ENCODE results near the gene RYR2.
"Not testable (repeated sequence)": the region's sequence is repeated elsewhere in the genome, so short reads cannot be mapped to it uniquely, and the experiment has no call there.

The RYR2 gene

DNA sequence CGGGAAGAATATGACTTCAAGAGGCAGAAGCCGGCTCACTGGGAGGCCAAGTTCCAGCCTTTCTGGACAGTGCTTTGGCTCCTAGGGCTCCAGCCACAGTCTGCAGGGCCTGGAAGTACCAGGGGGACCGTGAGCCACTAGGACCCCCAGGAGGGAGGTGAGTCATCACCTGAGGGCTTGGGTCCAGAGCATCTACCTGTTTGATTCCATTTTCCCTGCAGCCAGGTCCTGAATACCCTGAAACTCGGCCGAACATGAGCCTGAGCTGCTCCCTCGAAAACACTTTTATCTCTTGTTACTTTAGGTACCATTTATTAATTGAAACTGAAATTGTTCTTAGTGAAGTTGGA, 164.1 kb downstream of the RYR2 start:
- DNase-seq = no peak

DNA sequence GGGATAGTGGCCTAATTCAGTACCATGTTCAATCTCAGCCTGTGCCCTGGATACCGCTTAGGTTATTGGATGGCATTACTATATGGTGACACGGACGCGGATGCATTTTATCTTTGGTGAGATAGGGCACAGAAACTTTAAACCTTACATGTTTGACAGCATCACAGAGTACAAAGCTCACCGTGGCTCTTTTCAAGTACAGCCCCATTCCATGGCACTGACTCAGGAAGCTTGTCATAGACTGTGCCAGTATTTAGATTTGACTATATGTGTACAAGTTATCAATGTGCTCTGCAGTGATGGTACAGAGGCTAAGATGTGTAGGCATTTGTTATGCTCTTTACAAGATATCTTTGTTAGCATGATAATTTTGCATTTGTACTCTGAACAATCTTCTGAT, 169.0 kb downstream of the RYR2 start:
- no peak for DNase-seq

DNA sequence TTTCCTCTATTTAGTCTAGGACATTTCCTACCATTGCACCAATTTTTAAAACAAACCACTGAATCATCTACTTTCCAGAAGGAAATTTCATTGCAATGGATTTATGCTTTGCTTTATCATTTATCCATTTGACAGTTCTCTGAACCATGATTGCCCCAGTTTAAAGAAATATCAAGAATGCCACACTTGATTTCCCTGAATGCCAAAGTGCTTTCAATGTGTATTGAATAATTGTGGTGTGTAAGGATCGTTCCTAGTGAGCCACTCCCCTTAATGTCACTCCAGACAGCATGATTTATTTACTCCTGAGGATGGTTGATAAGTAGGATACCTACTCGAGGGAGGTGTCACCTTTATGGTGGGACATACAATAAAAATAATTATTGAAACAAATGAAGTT, 169.6 kb downstream of the RYR2 start:
- no peak for DNase-seq

DNA sequence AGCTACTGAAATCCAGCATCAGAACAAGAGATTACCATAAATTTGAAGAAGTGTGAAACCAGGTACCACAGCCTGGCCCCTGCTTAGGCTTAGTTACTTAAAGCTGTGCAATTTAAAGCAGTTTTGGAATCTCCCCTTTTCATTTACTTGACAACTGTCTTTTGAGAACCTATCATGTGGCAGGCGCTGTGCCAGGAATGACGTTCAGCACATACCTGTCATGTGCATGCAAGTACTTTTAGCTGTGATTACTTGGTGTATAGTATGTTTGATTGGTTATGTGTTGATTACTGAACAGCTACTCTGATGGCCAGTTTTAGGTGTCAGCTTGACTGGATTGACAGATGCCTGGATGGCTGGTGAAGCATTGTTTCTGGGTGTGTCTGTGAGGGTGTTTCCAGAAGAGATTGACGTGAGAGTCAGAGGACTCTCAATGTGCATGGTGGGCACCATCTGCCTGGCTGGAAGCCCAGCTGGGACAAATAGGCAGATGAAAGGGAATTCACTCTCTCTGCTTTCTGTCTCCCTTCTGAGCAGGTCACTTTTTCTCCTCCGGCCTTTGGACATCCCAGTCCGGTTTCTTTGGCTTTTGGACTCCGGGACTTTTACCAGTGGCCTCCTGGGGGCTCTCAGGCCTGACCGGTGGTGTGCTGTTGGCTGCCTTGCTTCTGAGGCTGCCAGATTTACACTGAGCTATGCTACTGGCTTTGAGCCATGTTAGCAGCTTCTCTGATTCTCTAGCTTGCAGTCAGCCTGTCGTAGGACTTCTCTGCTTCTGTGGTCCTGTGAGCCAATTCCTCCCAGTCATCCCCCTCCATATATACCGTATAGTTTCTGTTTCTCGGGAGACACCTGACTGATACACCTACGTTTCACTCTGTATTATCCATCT, 178.0 kb downstream of the RYR2 start:
- no peak for DNase-seq

DNA sequence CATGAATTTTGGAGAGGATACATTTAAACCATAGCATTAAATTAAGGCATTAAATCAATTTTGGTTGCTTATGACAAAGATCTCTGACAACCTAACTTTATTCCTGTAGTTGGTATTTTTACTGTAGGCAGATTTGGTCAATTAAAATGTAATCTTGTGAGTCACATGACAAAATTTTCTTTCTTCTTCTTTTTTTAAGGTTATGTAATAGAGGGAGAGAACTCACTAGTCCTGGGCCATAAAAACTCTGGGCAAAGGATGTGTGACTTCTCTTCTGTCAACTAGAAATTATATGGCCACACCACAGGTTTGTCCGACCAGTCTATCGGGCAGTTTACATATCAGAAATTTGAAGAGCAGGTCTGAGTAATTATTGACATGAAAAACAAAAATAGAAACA, 181.4 kb downstream of the RYR2 start:
- no peak for DNase-seq

DNA sequence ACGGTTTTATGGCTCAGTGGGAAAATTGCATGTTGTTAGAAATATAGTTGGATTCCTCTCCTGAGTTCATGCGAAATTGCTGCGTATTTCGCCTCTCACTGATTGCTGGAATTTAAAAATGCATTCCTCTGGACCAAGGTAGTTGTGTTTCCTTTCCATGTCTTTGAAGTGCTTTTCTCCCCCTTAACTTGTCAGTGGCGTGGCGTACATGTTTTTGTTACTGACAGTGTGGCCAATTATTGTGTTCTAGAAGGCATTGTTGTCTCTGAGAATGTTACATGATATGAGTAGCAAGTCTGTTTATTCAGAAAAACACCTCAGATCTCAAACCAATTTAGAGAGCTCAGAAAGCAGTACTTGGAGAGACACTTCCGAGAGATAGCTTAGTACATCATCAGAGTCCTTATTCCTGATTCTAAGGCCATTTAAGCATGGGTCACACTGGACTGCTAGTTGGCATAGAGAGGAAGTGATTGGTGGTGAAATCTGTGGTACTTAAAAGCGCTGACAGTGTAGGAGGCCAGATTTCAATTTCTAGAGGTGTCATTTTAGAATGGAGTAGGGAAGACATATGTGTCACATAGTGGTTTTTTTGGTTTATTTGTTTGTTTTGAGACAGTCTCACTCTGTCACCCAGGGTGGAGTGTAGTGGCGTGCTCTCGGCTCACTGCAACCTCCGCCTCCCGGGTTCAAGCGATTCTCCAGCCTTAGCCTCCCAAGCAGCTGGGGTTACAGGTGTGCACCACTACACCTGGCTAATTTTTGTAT, 184.4 kb downstream of the RYR2 start:
- DNase-seq = no peak

DNA sequence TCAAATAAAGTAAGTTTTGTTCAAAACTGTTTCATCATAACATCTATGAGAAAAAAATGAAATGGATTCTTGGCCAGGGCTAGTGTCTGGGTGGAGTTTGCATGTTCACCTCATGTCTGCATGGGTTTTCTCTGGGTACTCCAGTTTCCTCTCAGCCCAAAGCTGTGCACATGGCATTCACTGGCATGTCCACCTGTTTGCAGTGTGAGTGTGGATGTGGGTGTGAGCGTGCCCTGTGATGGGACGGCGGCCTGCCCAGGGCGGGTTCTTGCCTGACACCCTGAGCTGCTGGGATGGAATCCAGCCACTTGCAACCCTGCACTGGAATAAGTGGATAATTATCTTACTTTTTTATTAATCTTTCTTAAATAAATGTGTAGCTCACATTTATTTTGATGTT, 185.5 kb downstream of the RYR2 start:
- no peak for DNase-seq

DNA sequence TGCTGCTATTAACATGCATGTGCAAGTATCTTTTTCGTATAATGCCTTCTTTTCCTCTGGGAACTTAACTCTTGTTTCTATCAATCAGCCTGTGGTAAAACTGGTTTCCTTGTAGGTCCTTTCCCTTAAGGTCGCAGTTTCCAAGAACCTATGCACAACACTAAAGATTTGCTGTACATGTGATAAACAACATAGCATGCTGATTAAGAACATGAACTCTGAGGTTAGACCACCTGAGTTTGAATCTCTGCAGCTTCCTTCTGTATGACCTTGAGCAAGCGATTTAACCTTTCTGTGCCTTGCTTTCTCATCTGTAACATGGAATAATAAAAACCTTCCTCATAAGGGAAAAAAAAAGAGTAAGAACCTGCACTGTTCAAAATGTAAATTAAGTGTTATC, 186.4 kb downstream of the RYR2 start:
- no peak for DNase-seq

DNA sequence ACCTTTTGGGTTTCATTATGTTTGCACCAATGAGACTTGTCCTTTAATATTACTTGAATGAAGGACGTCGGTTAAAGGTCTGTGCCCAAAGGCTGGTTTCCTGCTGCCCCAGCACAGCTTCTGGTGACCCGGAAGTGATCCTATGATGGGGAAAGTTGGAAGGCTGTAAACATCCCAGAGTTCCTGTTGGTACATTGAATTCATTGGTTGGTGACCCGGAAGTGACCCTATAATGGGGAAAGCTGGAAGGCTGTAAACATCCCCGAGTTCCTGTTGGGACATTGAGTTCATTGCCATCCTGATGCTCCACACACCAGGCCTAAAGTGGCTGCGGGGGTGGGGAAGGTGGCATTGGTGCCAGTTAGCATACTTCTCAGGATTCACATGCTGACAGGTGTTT, 187.3 kb downstream of the RYR2 start:
- DNase-seq = no peak

DNA sequence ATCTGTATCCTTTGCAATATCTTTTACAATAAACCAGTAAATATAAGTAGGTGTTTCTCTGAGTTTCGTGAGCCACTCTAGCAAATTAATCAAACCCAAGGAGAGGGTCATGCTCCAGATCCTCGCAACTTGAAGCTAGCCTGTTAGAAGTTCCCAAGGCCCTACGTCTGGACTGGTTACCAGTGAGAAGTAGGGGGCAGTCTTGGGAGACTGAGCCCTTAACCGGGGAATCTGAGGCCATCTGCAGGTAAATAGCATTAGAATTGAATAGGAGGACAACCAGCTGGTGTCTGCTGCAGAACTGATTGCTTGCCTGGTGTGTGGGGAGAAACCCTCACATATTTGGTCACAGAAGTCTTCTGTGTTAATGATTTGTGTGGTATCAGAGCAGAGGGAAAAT, 190.5 kb downstream of the RYR2 start:
- no peak for DNase-seq

DNA sequence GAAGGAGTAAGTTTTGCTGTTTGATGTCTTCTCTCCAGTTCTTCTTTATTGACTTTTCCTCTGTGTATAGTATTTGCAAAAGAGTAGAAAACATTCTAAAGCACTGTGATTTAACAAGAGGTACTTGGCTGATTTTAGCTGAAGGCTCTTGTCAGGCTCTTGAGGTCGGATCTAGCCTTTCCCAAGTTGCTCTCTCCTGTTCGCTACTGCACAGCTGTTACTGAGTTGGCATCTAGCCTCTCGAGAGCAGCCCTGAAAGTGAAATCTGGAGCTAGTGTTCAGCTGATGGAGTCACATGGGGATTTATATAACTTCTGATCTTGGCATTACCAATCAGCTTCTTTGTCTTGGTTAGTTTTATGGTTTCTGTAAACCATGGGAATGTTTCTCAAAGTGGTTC, 193.1 kb downstream of the RYR2 start:
- DNase-seq = no peak

DNA sequence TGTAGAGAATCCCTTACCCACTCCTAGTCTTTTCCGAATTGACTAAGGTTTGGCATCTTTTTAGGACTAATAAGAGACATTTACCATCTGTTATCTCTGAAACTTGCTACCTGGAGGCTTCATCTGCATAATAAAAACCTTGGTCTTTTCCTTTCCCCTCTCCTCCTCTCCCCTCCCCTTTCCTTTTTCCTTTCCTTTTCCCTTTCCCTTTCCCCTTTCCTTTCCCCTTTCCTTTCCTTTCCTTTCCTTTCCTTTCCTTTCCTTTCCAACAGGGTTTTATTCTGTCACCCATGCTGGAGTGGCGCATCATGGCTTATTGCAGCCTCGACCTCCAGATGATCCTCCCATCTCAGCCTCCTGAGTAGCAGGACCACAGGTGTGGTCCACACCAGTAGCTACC, 195.7 kb downstream of the RYR2 start:
- DNase-seq = no peak

DNA sequence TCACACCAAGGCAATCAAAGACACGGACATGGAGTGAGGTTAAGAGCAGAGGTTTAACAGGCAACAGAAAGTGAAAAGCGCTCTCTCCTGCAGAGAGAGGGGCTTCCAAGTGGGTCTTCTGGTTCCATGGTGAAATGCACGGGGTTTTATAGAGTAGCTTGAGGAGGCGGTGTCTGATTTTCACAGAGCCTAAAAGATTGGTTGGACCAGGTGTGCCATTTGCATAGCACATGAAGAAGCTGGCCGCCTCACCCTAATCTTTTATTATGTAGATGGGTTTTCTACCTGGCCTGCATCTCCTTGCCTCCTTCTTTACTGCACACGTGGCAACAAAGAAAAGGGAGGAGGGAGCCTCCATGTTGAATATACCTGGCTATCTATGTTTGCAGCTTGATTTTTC, 197.3 kb downstream of the RYR2 start:
- no peak for DNase-seq

DNA sequence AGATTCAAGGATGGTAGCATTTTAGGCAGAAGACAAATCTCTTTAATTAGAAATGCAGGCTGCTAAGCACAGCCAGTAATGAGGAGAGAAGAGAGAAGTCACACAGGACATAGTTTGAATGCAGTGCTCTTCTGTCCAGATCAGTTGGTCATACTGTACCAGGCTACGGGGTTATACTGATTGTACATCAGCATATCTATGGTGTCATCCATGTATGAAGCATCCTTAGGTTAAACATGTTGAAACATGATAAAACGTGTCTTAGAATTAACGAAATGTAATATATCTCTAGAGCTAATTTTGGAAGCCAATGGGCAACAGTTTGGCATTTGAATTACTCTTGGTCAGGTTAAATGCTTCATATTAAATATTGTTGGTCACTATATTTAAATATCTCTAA, 199.1 kb downstream of the RYR2 start:
- DNase-seq = no peak

DNA sequence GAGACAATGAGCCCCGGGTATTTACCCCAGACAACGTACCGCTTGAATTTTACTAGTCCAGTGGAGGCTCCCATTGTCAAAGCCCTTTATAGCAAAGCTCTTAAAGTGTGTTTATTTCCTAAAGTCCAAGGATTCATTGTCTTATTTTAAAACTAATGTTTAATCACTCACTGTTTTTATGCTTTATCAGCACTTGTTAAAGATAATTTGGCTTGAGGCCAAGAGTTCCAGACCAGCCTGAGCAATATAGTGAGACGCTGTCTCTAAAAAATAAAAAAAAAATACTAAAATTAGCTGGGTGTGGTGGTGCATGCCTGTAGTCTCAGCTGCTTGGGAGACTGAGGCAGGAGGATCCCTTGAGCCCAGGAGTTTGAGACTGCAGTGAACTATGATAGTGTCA, 202.8 kb downstream of the RYR2 start:
- no peak for DNase-seq

DNA sequence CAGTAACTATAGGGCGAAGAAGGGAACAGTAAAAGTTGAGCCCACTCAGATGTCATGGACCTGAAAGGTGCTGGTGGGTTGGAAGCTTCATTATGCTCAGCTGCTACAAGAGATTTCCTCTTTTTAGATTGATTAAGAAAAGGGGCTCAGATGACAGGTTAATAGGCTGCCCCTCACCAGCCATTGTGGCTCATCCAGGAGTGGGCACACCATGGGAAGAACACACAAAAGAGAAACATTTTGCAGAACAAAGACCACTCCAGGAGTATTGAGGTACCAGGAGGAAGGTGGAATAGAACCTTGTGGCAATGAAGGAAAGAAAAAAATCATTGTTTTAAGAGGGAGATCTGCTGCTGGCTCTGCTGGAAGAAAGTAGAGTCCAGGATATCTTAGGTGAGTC, 205.5 kb downstream of the RYR2 start:
- DNase-seq = no peak

DNA sequence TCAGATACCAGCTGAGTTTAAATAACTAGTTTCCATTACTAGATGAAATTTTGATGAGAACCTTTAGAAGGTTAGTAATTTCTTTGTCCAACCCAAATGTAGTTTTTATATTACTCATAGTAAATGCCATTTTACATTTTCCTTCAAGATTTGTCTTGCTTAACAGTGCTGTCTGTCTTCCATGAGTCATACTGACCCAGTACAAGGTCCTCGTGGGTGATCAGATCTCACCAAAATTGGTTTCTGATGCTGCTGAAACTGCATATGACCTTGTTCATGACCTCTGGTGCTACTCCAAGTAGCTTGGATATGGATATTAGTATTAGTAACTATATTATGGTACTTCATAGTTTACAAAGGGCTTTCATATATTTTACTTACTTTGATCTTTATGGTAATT, 207.1 kb downstream of the RYR2 start:
- DNase-seq = no peak

DNA sequence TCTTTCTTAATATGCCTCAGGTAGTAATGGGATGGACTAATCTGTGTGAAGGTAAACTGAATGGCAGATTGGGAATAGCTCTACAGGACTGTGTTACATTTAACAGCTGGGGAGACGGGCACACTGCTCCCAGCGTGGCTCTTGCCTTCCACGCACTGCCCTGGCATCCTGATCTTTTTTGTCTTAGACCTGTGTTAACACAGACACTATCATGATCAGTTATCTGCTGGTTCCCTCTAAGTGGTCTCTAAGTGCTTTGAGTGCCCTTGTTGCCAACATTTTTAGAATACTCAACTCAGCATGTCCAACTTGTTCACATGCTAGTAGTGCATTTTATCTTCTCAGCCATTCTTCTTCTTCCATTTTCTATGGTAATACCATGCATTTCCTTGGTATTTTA, 208.1 kb downstream of the RYR2 start:
- no peak for DNase-seq

DNA sequence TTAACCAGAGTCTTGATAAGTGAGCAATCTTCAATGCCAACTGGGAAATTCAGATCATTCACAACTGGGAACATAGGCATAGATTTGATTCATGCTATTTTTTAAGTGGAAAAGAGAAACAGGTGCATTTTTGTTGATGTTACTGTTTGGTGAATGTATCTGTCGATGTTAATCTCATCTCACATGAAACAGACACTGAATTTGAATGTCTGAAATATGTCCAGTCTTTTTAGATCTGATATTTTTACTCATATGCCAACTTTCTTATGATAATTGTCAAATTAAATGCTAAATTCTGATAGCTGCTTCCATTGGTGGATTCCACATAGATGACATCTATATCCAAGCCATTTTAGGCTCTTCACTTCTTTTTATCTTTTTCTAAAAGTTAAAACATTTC, 213.1 kb downstream of the RYR2 start:
- DNase-seq = no peak

DNA sequence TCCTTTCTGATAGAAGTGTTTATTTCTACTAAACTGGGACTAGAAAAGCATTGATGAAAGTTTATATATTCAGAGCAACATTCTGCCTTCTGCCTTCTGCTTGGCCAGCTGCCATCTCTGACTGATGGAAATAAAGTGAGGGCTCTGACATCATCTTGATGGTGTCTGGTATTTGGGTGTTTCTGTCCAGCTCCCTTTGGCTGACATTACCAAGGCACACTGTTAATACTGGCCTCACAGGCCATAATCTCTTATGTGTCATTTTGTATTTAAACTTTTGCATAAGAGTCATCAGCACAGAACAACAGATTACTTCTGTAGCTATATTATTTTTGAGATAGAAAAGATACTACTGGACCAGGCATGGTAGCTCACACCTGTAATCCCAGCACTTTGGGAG, 216.9 kb downstream of the RYR2 start:
- DNase-seq = no peak

DNA sequence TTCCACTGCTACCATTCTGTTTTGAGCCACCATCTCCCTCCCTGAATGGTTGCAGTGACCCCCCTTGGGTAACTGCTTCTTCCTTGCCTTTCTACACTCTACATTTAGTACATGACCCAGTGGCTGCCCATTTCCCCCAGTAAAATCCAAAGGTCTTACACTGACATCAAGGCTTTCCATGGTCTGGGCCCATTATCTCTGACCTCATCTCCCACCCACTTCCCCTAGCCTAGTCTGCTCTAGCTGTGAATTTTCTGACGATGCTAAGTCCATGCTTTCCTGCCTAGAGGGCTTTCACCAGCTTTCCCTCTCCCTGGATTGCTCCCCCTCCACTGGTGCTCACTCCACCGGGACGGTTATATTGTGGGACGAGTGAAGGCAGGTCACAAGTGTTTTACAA, 219.2 kb downstream of the RYR2 start:
- no peak for DNase-seq

DNA sequence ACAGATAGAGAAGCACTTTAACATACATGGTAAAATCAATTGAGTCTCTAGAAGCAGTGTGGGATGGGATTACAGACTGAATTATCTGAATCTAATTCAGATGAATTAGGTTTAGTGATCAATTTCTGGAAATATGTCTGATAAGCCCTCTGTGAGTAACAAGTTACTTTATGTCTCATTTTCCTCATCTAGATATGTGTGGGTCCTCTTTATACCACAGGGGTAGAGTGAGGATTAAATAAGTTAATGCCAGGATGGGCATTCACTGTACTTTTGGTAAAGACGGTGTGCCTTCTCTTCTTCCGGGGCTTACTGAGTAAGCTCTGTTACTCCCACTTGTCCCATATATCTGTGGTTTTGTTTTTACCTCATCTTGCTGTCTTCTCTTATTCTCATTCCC, 225.8 kb downstream of the RYR2 start:
- no peak for DNase-seq

DNA sequence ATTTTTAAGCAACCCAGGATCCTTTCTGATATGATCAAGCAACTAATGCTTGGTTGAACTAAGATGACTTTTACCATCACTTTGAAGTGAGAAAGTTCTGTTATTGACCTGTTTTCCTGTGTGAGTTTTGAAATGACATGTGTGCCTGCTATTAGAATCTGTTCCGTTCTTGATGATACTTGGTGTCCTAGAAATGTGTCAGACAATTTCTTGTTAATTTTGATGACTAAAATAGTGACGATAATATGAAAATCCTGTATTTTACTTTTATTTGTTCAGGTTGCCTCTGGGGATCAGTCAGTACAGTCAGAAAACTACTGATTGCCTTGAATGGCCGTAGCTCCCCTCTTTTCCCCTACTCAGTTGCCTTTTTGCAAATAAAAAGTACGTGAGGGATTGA, 228.0 kb downstream of the RYR2 start:
- DNase-seq = no peak

DNA sequence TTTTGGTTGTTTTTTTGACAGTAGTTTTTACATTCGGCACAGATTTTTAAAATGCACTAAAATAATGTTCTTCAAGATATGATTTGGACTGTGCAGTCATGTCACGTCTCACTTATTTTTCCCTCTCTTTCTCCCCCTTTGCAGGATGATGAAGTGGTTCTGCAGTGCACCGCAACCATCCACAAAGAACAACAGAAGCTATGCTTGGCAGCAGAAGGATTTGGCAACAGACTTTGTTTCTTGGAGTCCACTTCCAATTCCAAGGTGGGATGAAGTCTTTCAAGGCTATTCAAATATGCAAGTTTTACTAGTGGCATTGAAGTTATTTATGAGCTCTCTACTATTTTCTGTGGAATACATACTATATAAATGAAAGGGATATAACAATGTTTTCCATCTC, 228.4 kb downstream of the RYR2 start:
- DNase-seq = no peak

DNA sequence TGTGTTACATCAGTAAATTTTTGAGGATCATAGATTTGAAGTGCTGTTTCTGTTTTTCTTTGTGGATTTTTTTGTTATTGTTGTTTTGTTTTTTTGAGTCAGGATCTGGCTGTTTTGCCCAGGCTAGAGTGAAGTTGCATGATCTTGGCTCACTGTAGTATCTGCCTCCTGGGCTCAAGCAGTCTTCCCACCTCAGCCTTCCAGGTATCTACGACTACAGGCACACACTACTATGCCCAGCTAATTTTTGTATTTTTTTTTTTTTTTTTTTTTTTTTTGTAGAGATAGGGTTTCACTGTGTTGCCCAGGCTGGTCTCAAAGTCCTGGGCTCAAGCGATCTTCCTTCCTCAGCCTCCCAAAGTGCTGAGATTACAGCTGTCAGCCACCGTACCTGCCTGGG, 236.0 kb downstream of the RYR2 start:
- DNase-seq = not testable (repeated sequence)

Data from stimulated activated CD4-positive, alpha-beta T cell treated with anti-CD3 and anti-CD28 coated beads, Interleukin-12 subunit alpha, Interleukin-12 subunit beta, amount 100 ng/mL, for 4 hours (primary cell).